Measurements from ENCODE around the gene RNF11. TPM values are rescaled to one million over a fixed set of nuclear protein-coding genes. Genes with fewer than 3 reads are reported as not detected.

The RNF11 gene
- polyA plus RNA-seq, 1 donor from 2014 or later, result 210 TPM

GRCh38 chr1:51308636-51309035, 72.6 kb downstream of the RNF11 start:
- no peak for TF ChIP-seq CTCF (IDR thresholded peaks at IDR 0.05; ENCODE audit: poor library complexity, severe bottlenecking)
- TF ChIP-seq EP300 (conservative IDR thresholded peaks at IDR 0.05; ENCODE audit: poor library complexity, severe bottlenecking), result no peak
- TF ChIP-seq REST (IDR thresholded peaks at IDR 0.05; ENCODE audit: borderline replicate concordance), result no peak
- no peak for TF ChIP-seq TAF1 (IDR thresholded peaks at IDR 0.05; ENCODE audit: low read depth)
- TF ChIP-seq EZH2 (IDR thresholded peaks at IDR 0.05; ENCODE audit: borderline replicate concordance, insufficient read depth, low read length, poor library complexity, severe bottlenecking), result no peak
- no peak for TF ChIP-seq RAD21 (conservative IDR thresholded peaks at IDR 0.05)
- TF ChIP-seq POLR2AphosphoS5 (IDR thresholded peaks at IDR 0.05), result no peak
- no peak for TF ChIP-seq MXI1 (conservative IDR thresholded peaks at IDR 0.05; ENCODE audit: poor library complexity, severe bottlenecking)
- TF ChIP-seq SMC3 (conservative IDR thresholded peaks at IDR 0.05; ENCODE audit: poor library complexity), result no peak
- Histone ChIP-seq H3F3A (ENCODE audit: insufficient read depth, low read length, poor library complexity, severe bottlenecking) (no peaks in the 10 kb centered on the region), H3K4me2 (ENCODE audit: low read length) (no peak overlapping the region), H3K36me3 (ENCODE audit: insufficient read depth, low read length) (no peaks in the 10 kb centered on the region), H3K4me3 (ENCODE audit: low read length) (no peak overlapping the region), H3K9me2 (ENCODE audit: insufficient read depth, low read length) (no peaks in the 10 kb centered on the region), H3K27me3 (ENCODE audit: insufficient read depth, low read depth, low read length) (no peaks in the 10 kb centered on the region), H3K27ac (ENCODE audit: low read length) (no peak overlapping the region), H4K20me1 (ENCODE audit: insufficient read depth) (no peaks in the 10 kb centered on the region), H3K79me2 (replicated peaks; ENCODE audit: insufficient read depth, low read length) (no peaks in the 10 kb centered on the region), H3K9me3 (ENCODE audit: low read length) (no peaks in the 10 kb centered on the region), H2AFZ (ENCODE audit: low read depth, low read length) (no peak overlapping the region), H3K9ac (ENCODE audit: low read length) (no peak overlapping the region)

GRCh38 chr1:51309291-51309690, 73.2 kb downstream of the RNF11 start:
- H4K20me1 ChIP-seq (ENCODE audit: insufficient read depth), result no peaks in the 10 kb centered on the region
- H3K9me2 ChIP-seq (ENCODE audit: insufficient read depth, low read length), result no peaks in the 10 kb centered on the region
- H3K27ac ChIP-seq (ENCODE audit: low read length), result no peak overlapping the region
- H3K36me3 ChIP-seq (ENCODE audit: insufficient read depth, low read length), result no peaks in the 10 kb centered on the region
- H3K79me2 ChIP-seq (replicated peaks; ENCODE audit: insufficient read depth, low read length), result no peaks in the 10 kb centered on the region
- no peak overlapping the region for H3K4me3 ChIP-seq (ENCODE audit: low read length)
- no peak overlapping the region for H3K4me2 ChIP-seq (ENCODE audit: low read length)
- H3F3A ChIP-seq (ENCODE audit: insufficient read depth, low read length, poor library complexity, severe bottlenecking), result no peaks in the 10 kb centered on the region
- H2AFZ ChIP-seq (ENCODE audit: low read depth, low read length), result no peak overlapping the region
- no peaks in the 10 kb centered on the region for H3K9me3 ChIP-seq (ENCODE audit: low read length)
- no peak overlapping the region for H3K9ac ChIP-seq (ENCODE audit: low read length)
- TF ChIP-seq CTCF (IDR thresholded peaks at IDR 0.05; ENCODE audit: poor library complexity, severe bottlenecking), result no peak
- no peak for TF ChIP-seq EZH2 (IDR thresholded peaks at IDR 0.05; ENCODE audit: borderline replicate concordance, insufficient read depth, low read length, poor library complexity, severe bottlenecking)
- TF ChIP-seq EP300 (conservative IDR thresholded peaks at IDR 0.05; ENCODE audit: poor library complexity, severe bottlenecking), result no peak
- no peak for TF ChIP-seq SMC3 (conservative IDR thresholded peaks at IDR 0.05; ENCODE audit: poor library complexity)
- no peaks in the 10 kb centered on the region for H3K27me3 ChIP-seq (ENCODE audit: insufficient read depth, low read depth, low read length)
